ENCODE data around the gene NPAS3.

Gene NPAS3

DNA sequence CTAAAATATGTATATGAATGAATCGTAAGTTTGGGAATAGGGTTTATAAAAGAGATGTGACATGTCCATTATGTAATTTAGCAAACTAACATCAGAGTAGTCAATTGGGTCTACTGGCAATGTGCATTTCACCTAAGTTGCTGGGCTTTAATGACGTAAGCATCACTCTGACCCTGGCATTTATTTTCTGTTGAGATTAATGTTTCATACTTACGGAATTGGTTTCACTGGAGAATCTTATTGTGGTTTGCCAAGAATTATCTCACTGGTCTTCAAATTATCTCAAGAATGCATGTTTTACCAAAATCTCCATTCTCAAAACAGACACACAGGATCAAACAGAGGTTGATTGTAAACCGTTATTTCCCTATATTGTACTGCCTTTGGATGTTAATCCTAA is 437.1 kb downstream of the NPAS3 start:
- no peak overlapping the region for H3K4me3 ChIP-seq (ENCODE audit: low read depth, low read length)
- TF ChIP-seq, protein P1, sequence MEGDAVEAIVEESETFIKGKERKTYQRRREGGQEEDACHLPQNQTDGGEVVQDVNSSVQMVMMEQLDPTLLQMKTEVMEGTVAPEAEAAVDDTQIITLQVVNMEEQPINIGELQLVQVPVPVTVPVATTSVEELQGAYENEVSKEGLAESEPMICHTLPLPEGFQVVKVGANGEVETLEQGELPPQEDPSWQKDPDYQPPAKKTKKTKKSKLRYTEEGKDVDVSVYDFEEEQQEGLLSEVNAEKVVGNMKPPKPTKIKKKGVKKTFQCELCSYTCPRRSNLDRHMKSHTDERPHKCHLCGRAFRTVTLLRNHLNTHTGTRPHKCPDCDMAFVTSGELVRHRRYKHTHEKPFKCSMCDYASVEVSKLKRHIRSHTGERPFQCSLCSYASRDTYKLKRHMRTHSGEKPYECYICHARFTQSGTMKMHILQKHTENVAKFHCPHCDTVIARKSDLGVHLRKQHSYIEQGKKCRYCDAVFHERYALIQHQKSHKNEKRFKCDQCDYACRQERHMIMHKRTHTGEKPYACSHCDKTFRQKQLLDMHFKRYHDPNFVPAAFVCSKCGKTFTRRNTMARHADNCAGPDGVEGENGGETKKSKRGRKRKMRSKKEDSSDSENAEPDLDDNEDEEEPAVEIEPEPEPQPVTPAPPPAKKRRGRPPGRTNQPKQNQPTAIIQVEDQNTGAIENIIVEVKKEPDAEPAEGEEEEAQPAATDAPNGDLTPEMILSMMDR (IDR thresholded peaks at IDR 0.05; ENCODE audit: borderline replicate concordance, insufficient read depth, low read depth, low read length) = no peak

DNA sequence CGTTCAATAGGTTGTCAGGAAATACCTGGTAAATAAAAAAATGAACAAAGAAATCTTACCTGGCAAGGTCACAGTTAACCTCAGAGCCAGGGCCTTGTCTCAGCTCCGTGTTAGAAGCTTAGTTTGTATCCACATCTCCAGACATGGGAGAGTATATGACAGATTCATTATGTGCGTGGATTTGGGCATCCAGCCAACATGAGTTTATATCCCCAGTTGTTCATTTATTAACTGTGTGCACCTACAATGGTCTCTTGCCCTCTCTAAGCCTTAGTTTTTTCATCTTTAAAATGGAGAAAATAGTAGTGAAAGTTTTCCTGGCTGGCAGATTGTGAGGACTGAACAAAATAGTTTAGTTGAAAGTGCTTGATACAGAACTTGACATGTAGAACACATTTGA is 437.8 kb downstream of the NPAS3 start:
- no peak overlapping the region for H3K4me3 ChIP-seq (ENCODE audit: low read depth, low read length)
- TF ChIP-seq, protein P1 (IDR thresholded peaks at IDR 0.05; ENCODE audit: borderline replicate concordance, insufficient read depth, low read depth, low read length) = no peak

DNA sequence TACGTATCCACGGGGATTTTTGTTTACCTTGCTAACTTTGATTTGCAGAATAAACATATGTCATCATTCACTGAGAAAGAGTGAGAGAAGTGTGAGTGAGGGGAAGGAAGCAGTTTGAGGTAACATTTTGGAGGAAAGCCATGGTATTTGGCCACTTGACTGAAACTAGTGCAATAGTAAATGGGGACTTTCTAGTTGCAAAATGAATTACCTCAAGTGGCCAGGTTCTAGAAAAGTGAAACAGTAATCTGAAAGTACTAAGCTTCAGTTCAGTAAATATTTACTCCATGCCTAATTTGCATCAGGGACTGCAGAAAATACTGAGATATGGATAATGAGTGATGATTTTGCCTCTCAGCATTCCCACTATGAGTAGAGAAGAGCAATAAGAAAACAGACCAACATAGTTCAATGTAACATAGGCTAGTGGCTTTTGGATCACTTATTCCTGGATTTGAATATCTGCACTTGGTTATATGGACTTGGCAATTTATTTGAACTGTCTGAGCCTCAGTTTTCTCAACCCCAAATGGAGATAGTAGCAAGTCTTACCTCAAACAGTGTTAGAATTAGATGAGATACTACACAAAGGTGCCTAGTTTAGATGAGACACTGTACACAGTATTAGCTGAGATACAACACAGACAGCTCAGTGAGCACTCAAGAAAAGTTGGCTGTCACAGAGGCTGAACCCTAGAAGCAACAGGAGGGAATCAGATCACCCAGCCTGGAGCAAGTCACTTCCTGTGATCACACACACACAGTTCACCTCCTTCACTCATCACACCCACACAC is 439.1 kb downstream of the NPAS3 start:
- TF ChIP-seq, protein P1 (IDR thresholded peaks at IDR 0.05; ENCODE audit: borderline replicate concordance, insufficient read depth, low read depth, low read length) = no peak
- H3K4me3 ChIP-seq (ENCODE audit: low read depth, low read length) = no peak overlapping the region

DNA sequence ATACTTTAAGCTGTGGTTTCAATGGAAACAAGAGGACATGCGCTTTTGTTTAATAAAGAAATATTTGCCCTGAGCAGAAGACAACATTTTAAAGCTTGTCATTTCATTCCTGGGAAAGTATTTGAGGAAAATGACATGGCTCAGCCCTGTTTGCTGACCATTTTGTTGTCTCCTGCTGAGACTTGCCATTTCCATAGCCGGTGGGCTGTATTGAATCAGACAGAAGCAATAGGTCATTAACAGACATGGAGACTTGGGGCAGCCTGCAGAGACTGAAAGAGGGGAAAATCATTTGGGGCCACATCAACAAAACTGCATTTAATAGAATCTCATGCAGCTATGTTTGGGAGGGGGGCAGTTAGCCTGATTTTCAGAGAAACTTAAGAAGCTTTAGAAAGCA is 443.0 kb downstream of the NPAS3 start:
- TF ChIP-seq, protein P1 (IDR thresholded peaks at IDR 0.05; ENCODE audit: borderline replicate concordance, insufficient read depth, low read depth, low read length) = no peak
- no peak overlapping the region for H3K4me3 ChIP-seq (ENCODE audit: low read depth, low read length)

DNA sequence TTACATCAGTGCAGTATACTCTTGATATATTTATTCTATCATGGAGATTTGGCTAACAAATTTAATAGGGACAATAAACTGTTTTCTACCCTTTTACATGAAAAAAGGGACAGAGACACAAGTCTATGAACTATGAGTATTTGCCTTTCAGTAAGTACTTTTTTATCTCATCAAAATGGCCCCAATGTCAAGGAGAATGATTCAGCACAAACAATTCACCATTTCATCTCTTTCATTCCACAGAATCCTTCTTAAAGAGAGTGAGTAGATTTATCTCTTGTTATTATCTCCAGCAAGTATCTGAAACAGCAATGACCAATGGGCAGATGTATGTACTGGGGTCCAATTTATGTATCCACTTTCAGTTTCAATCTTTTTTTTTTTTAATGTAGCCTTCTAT is 447.5 kb downstream of the NPAS3 start:
- H3K4me3 ChIP-seq (ENCODE audit: low read depth, low read length) = no peak overlapping the region
- TF ChIP-seq, protein P1 (IDR thresholded peaks at IDR 0.05; ENCODE audit: borderline replicate concordance, insufficient read depth, low read depth, low read length) = no peak

DNA sequence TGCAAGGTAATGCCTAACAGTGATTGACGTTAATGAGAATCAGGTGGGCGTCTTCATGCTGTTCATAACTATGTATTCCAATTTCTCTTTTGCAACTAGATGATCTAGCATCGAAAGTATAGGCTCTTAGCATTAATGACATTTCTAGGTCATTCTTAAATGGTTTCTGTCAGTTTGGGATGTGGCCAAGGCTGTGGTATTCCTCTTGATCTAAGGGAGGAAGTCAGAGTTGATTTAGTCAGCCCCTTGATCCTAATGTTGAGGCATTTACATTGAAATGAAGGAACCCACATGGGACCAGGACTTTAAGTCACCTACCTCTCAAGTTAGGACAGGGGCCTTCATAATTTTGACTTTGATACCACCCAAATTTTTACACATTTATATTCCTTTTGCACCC is 448.1 kb downstream of the NPAS3 start:
- TF ChIP-seq, protein P1 (IDR thresholded peaks at IDR 0.05; ENCODE audit: borderline replicate concordance, insufficient read depth, low read depth, low read length) = no peak
- no peak overlapping the region for H3K4me3 ChIP-seq (ENCODE audit: low read depth, low read length)

DNA sequence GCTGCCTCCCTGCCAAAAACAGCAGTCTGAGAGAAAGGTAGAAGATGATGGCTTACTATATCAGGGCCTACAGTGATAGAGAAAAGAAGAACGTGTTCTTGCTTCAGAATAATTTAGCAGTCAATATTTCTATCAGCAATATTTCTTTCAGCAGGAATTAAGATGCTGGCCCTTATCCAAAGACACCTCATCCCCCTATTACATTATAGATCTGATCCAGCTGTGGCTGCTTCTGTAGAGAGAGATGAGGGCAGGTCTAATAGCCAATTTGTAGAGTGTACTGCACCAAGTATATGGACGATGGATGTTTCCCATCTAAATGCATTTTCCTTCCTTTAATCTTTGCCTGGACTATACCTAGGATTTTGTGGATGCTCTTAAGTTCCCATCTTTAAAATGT is 451.7 kb downstream of the NPAS3 start:
- TF ChIP-seq, protein P1 (IDR thresholded peaks at IDR 0.05; ENCODE audit: borderline replicate concordance, insufficient read depth, low read depth, low read length) = no peak

More for the DNA sequence above, 451.7 kb downstream of the NPAS3 start:
- no peak overlapping the region for H3K4me3 ChIP-seq (ENCODE audit: low read depth, low read length)

All from GM12875 (cell line).